Hypothalamus (tissue), 51 donors: ENCODE measurements around the gene MX2.
A peak's percentile ranks its signal among the peaks of the same experiment; 100 is the strongest.
"Not testable (repeated sequence)": the region's sequence is repeated elsewhere in the genome, so short reads cannot be mapped to it uniquely, and the experiment has no call there.

Source experiments
- DNase-seq, 51 donors: peaks; one replicate each; lab custom pipeline; 2025; lab: John Stamatoyannopoulos, UW

MX2 gene

DNA sequence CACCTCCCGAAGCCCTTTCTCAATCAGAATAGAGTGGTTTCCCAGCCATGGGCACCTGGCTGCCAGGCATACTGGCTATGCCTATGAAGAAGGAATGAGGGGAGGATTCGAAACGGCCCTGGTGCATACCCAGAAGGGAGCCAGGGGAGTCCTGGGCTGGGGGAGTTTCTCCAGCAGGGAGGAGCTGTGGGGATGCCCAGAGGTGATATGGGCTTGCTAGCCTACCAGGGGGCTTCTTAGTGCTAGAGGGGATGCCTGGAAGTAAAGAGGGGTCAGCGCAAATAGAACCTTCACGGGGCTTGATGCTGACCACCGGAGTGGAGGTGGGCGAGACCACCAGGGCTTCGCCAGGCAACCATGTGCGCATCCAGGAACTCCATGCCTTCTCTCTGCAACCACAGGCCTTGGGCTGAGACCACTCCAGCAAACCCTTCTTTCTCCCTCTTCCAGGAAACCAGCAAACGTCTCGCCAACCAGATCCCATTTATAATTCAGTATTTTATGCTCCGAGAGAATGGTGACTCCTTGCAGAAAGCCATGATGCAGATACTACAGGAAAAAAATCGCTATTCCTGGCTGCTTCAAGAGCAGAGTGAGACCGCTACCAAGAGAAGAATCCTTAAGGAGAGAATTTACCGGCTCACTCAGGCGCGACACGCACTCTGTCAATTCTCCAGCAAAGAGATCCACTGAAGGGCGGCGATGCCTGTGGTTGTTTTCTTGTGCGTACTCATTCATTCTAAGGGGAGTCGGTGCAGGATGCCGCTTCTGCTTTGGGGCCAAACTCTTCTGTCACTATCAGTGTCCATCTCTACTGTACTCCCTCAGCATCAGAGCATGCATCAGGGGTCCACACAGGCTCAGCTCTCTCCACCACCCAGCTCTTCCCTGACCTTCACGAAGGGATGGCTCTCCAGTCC lies 46.0 kb downstream of the MX2 start:
- no peak for DNase-seq

DNA sequence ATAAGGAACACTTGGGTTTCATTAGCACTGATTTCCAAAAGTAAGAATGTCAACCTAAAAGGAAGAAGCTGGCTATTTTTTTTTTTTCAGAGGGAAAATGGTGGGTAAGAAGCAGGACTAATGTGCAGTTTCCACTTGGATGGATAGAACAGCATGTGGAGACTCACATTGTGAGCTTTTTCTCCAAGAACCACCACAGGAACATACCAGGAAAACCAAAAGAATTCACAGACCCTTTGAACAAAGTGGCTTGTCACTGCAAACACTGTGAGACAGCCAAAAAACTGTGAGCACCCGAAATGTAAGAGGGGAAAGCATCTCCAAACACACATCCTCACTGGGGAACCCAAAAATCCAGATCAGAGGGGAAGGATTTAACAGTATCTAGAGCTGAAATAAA lies 48.5 kb downstream of the MX2 start:
- DNase-seq, result no peak

DNA sequence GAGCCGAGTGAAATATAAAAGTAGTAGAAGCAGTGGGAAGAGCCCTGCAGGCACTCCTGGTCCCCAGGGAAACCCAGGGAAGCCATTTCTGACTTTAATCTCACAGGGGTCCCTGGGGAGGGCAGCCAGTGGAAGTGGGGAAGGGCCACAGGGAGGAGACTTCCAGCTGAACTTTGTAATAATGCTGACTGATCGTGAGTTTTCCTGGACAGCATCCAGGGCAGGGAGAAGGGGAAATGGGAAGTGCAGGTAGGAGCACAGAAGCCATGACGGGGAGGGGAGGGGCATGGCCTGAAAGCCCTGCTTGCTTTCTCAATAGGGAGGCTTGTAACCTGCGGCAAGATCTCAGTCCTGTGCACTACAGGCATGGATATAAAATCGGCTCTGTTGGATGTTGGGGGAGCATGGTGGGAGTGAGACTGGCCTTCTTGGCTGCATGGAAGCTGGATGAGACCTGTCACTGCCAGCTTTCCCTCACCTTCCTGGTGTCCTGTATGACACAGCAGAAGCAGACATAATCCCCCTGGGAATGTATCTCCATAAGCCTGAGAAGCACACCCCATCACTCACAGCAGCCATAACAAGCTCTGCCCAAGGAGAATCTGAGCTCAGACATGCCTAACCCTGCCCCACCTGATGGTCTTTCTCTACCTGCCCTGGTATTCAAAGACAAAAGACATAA lies 49.1 kb downstream of the MX2 start:
- no peak for DNase-seq

DNA sequence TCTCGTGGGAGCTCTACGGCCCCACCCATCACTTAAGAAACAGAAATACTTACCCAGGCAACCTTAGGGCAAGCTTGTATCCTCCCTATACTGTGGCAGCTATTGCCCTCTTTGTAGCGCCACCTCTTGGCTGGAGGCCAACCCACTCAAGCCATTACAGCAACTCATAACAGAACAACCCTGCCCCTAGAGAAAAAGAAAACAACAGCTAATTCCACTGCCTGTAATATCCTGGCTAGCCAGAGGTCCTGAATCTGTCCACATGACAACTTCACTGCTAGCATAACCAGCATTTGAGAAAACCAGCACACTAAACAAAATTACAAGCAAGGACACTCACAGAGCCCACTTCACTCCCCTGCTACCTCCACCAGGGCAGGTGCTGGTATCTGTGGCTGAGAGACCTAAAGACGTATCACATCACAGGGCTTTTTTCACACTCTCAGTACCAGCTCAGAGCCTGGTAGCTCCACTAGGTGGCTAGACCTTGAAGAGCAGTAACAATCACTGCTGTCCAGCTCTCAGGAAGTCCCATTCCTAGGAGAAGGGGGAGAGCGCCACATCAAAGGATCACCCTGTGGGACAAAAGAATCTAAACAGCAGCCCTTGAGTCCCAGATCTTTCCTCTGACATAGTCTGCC lies 49.7 kb downstream of the MX2 start:
- no peak for DNase-seq

DNA sequence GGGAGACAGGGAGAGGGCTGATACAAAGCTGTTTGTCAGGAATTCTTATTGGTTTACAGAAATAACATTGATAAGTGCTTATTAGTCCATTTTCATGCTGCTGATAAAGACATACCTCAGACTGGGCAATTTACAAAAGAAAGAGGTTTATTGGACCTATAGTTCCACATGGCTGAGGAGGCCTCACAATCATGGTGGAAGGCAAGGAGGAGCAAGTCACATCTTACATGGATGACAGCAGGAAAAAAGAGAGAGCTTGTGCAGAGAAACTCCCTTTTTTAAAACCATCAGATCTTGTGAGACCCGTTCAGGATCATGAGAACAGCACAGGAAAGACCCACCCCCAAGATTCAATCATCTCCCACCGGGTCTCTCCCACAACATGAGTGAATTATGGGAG lies 55.7 kb downstream of the MX2 start:
- not testable (repeated sequence) for DNase-seq

DNA sequence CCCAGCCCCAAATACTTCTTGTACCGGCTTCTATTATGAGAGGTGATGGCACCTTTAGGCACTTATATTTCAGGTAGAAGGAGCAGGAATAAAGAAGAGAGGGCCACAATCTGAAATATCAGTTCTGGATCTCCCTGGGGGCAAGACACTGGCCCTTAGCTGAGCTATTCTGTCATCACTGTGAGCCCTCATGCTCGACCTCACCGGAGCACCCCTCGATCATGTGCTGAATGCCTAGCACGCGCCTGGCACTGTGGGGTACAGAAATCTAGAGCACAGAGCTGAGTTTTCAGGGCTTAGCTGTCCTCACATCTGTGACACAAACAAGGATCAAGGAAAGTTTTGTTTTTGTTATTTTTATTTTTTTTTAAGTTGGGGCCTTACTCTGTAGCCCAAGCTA lies 56.6 kb downstream of the MX2 start:
- DNase-seq, result no peak

DNA sequence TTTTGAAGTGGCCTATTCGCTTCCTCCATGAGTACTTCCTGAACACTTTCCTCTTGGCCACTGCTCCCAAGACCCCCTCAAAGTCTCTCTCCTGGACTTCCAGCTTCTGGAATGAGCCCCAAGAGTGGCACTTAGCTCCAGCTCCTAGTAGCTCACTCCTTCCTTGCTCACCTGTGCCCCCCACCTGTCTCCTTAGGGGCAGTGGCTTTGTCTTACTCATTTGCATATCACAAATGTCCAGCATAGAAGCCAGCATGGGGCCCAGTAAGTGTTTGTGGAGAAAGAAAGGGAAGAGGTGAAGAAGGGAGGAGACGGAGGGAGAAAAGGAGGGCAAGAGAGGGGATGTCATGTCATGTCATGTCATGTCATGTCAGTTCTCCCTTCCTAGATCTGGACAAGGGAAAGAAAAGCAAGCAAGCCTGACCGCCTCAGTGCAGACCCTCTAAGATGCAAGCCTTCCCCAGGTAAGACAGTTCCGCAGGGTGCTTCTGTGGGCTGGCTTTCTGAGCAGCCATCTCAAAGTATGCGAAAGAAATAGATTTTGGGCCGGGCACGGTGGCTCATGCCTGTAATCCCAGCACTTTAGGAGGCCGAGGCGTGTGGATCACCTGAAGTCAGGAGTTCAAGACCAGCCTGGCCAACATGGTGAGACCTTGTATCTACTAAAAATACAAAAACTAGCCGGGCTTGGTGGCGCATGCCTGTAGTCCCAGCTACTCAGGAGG lies 57.3 kb downstream of the MX2 start:
- no peak for DNase-seq

DNA sequence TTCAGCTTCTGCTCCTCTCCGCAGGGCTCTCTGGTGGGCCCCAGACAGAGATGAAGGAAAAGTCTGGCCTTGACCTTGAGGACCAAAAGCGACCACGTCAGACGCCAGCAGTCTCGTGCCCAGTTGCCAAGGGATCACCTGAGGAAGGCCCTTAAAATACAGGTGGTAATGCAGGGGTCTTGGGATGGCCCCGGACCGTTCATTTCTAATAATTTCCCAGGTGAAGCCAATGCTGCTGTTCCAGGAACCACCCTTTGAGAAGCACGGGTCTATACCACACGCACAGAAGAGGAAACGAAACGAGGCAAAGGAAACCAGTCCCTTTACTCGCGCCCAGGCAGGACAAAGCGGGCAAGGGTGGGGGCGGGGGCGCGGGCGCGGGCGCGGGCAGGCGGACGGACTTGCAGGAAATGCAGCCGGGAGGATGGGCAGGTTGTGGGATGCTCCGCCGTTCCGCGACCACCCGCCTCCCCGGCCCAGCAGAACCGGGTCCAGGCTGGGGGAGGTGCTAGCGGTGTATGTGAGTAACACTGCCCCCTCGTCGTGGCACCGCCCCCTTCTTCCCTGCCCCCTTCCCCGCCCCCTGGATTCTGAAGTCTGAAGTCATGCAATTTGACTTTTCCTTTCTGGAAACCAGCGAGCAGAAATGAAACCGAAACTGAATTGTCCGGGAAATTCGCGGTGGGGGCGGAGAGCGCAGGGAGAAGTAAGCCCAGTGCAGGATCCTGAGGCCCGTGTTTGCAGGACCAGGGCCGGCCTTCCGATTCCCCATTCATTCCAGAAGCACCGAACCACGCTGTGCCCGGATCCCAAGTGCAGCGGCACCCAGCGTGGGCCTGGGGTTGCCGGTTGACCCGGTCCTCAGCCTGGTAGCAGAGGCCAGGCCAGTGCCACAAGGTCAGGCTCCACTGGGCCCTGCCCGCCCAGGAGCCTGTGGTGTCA lies 58.4 kb downstream of the MX2 start:
- DNase-seq, result peak in 49 of 51 donors; percentile 23 to 81 (median 53)

DNA sequence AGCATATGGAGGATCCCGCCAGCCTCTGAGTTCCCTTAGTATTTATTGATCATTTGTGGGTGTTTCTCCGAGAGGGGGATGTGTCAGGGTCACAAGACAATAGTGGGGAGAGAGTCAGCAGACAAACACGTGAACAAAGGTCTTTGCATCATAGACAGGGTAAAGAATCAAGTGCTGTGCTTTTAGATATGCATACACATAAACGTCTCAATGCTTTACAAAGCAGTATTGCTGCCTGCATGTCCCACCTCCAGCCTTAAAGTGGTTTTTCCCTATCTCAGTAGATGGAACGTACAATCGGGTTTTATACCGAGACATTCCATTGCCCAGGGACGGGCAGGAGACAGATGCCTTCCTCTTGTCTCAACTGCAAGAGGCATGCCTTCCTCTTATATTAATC lies 59.2 kb downstream of the MX2 start:
- not testable (repeated sequence) for DNase-seq

DNA sequence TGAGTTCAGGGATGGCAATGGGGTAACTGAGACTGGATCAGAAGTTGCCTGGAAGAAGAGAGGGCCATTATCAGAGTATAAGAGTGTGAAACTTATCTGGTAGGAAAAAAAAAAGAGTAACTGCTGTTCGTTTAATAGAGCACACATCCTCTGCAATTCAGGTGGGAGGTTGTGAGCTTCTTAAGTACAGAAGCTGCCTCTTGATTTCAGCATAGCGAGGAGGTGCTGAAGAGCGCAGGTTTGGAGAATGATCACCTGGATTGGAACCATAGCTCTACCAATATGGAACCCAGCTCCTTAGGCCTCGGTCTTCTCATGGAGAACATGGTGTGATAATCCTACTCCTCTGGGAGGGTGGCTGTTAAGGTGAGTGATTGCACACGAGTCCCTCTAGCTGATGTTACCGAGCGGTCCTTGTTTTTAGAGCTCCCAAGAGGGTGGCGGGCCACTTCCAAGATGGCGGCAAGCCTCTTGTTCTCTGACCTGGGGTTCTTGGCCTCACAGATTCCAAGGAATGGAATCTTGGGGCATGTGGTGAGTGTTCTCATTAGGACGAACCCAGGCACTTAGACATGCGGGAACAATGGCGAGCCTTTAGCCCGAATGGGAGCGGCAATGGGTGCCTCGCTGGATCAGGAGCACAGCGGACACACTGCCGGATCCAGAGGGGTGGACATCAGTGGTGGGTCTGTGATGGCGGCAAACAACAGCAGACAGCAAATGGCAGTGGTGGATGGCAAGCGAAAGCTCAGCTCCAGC lies 60.9 kb downstream of the MX2 start:
- DNase-seq, result no peak

DNA sequence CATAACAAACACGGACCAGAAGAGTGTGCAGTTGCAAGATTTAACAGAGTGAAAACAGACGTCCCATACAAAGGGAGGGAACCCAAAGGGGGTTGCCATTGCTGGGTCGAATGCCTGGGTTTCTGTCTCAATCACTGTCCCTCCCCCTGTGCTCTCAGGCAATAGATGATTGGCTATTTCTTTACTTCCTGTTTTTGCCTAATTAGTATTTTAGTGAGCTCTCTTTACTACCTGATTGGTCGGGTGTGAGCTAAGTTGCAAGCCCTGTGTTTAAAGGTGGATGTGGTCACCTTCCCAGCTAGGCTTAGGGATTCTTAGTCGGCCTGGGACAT lies 61.4 kb downstream of the MX2 start:
- DNase-seq, result not testable (repeated sequence)

DNA sequence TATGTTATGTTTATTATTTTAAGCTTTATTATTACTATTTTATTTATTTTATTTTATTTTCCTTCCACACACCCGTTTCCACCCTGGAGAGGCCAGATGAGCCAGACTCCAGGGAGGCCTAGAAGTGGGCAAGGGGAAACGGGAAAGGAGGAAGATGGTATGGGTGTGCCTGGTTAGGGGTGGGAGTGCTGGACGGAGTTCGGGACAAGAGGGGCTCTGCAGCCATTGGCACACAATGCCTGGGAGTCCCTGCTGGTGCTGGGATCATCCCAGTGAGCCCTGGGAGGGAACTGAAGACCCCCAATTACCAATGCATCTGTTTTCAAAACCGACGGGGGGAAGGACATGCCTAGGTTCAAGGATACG lies 63.7 kb downstream of the MX2 start:
- DNase-seq, result no peak

DNA sequence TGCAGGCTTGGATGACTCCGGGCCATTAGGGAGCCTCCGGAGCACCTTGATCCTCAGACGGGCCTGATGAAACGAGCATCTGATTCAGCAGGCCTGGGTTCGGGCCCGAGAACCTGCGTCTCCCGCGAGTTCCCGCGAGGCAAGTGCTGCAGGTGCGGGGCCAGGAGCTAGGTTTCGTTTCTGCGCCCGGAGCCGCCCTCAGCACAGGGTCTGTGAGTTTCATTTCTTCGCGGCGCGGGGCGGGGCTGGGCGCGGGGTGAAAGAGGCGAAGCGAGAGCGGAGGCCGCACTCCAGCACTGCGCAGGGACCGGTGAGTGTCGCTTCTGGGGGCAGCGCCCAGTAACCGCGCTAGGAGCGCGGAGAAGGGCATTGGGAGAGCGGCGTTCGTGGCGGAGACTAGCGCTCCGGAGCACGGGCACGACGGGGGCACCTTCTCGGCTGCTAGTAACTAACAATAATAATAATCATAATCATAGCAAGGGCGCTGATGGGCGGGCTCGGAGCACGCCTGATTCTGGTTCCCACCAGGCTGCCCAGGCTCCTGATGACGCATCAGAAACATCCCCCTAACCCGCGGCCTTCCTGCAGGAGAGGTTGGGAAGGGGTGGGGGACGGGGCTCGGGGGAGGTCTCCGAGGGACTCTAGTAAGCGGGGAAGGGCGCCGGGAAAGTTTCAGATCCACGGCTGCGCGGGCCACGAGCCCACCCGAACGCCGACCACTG lies 64.3 kb downstream of the MX2 start, which contains the start of gene MX1:
Gene MX1 (plus strand): TSS at position 286 of the 722 bp plus-strand sequence. CDS start 5,832 bp downstream, outside the sequence.
- DNase-seq, result peak in 37 of 51 donors; percentile 5 to 62 (median 35)

DNA sequence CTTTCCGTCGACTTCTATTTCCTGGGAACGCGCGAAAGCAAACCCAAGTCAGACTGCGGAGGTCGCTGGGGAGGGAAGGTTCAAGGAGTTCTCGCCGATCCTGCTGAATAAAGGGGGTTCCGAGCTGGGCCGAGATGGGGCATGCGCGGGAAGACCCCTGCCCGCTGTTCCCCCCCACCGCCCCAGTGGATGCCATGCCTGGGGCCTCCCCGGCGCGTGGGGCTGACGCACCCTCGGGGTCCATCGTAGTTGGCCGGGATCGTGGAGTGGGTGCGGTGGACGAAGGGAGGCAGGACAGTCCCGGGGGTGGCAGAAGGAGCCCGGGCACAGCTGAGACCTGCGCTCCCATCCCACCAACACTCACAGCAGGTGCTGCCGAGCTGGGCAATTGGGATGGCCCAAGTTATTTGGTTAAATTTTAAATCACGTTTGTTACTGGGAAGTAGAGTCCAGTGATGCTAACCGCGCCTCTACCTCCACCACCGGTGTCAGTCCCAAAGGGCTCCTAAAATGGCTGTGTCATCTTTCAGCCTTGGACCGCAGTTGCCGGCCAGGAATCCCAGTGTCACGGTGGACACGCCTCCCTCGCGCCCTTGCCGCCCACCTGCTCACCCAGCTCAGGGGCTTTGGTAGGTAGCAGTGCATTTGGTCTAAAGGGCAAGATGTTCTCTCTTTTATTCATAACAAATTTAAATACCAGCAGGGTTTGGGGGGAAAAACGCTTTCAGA lies 65.0 kb downstream of the MX2 start:
- peak in 1 of 51 donors; percentile 13 for DNase-seq

DNA sequence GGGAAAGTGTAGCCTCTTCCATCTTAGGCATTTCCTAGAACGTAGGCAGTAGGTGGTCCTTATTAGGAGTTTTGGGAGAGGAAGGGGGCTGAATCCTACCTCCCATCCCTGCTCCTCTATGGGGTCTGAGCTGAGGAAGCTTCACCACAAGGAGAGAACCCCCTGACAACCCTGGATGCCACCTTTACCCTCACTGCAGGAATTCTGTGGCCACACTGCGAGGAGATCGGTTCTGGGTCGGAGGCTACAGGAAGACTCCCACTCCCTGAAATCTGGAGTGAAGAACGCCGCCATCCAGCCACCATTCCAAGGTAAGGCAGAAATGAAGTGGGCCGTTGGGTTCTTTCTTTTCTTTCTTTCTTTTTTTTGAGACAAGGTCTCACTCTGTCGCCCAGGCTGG lies 65.7 kb downstream of the MX2 start:
- DNase-seq, result no peak

DNA sequence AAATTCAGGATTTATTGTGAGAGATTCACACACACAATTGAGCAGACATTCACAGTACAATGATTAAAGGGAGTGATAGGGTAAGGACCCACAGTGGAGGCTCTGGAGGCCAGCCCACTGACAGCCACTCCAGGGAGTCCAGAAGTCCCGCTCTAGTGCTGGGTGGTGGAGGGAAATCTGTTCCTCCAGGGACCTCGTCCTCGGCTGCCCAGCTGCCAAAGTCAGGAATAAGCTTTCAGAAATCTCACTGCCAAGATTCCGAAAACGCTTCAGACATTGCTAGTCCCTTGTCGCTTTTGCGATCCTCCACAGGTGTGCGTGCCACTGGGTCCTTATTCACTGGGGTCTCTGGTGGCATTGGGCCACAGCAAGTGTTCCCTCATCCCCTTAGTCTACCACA lies 66.5 kb downstream of the MX2 start:
- DNase-seq, result no peak

DNA sequence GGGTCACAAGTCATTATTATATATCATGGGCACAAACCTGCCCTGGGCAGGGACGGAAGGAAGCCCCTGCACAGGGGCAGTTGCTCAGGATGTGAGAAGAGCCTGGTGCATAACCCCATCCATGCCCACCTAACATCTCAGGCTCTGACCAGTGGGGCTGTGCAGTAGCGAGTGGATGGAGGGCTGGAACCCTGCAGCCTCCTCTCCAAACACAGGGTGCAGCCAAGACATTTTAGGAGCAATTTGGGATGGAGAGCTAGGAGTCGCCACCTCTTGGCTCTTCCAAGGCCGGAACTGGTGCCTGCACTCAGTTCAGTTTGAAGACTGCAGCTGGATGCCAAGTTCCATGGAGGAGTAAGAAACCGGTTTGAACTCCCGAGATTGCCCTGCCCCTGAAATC lies 67.0 kb downstream of the MX2 start:
- no peak for DNase-seq

DNA sequence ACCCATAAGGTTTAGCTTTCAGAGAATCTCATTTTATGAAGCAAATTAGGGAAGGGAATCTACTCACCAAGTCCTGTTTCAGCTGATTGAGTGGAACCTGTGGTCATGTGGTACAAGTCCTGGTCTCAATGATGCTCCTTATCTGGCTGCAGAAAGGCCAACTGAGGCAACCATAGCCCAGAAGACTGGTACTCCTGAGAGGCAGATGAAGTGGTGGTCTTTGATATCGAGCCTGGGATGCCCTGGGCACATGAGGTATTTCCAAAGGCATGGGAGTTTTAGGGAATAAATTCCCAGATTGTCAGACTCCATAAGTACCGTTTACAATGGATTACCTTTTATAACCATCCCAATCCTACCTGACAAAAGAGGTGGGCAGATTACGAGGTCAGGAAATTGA lies 67.5 kb downstream of the MX2 start:
- DNase-seq, result no peak
